ENCODE data around the gene SF3A1.
A peak's percentile ranks its signal among the peaks of the same experiment; 100 is the strongest.

The SF3A1 gene

DNA sequence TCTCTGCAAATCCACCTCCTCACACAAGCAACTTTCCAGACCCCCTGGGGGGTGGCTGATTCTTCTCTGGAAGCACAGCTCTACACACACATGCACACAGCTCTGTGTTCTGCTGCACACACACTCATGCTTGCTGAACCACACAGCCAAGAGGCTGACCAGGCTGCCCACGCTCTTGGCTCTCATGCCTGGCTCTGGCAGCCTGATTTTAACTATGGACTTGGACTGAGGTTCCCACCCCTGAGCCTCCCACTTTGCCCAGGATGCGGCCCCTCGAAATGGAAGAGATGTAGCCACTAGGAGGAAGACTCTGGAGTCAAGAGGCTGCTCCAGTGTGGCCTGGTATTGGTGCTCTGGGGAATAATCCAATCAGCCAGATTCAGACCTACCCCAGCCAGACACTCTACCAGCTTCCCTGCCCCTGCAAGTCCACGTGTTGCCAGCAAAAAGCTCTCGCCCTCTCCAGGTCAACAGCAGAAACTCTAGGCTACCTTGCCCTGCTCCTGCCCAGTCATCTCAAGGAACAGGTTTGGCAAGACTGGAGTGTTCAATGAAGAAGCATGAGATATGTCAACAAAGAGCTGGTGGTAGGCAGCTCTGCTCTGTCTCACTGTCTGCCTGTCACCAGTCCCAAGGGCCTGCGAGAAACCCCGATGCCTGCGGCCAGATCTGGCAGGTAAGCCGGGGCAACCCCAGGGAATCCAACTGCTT lies 58.5 kb downstream of the SF3A1 start:
- H3K4me1 Mint-ChIP-seq (ENCODE audit: low read depth): peaks cover 80% of the 10 kb centered on the region
- no peaks in the 10 kb centered on the region for H3K36me3 Mint-ChIP-seq
- no peaks in the 10 kb centered on the region for H3K27me3 Mint-ChIP-seq
- H3K9me3 Mint-ChIP-seq (ENCODE audit: low read depth): no peaks in the 10 kb centered on the region
- peak overlapping the region; percentile 87 for H3K27ac Mint-ChIP-seq
- H3K4me3 Mint-ChIP-seq: peak overlapping the region; percentile 23

- H3K36me3 Mint-ChIP-seq: no peaks in the 10 kb centered on the region
- peaks cover 74% of the 10 kb centered on the region for H3K4me1 Mint-ChIP-seq (ENCODE audit: low read depth)
- peak overlapping the region; percentile 40 for H3K4me3 Mint-ChIP-seq
- peak overlapping the region; percentile 87 for H3K27ac Mint-ChIP-seq
- H3K9me3 Mint-ChIP-seq (ENCODE audit: low read depth): no peaks in the 10 kb centered on the region
- no peaks in the 10 kb centered on the region for H3K27me3 Mint-ChIP-seq
Observed at GRCh38 chr22:30297276-30297990, 59.3 kb downstream of the SF3A1 start.

- peak overlapping the region; percentile 87 for H3K27ac Mint-ChIP-seq
- peaks cover 68% of the 10 kb centered on the region for H3K4me1 Mint-ChIP-seq (ENCODE audit: low read depth)
- no peaks in the 10 kb centered on the region for H3K27me3 Mint-ChIP-seq
- H3K4me3 Mint-ChIP-seq: peak overlapping the region; percentile 62
- no peaks in the 10 kb centered on the region for H3K9me3 Mint-ChIP-seq (ENCODE audit: low read depth)
- H3K36me3 Mint-ChIP-seq: no peaks in the 10 kb centered on the region
Observed at GRCh38 chr22:30296833-30297232, 59.9 kb downstream of the SF3A1 start.

GRCh38 chr22:30296324-30296723 lies 60.4 kb downstream of the SF3A1 start:
- Mint-ChIP-seq H3K4me3 (peak overlapping the region; percentile 62), H3K36me3 (no peaks in the 10 kb centered on the region), H3K27me3 (no peaks in the 10 kb centered on the region), H3K27ac (peak overlapping the region; percentile 87), H3K9me3 (ENCODE audit: low read depth) (no peaks in the 10 kb centered on the region), H3K4me1 (ENCODE audit: low read depth) (peaks cover 63% of the 10 kb centered on the region)

DNA sequence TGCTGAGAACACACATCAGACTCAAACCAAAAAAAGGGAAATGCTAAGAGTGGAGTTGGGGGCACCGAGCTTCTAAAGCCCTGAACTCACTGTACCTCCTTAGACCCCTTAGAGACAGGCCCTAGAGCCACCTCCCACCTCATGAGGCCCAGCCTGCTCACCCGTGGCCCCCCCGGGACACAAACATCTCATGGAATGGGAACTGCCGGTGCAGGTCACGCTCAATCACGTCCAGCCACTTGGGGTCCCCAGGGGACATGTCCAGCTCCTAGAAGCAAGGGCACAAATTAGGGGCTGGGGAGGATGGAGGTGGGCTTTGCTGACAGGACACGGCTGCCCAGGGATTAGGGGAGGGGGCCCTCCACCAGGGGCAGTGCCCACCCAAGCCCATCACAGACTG lies 61.1 kb downstream of the SF3A1 start:
- peak overlapping the region; percentile 87 for H3K27ac Mint-ChIP-seq
- H3K4me1 Mint-ChIP-seq (ENCODE audit: low read depth): peaks cover 57% of the 10 kb centered on the region
- no peaks in the 10 kb centered on the region for H3K9me3 Mint-ChIP-seq (ENCODE audit: low read depth)
- no peaks in the 10 kb centered on the region for H3K27me3 Mint-ChIP-seq
- H3K36me3 Mint-ChIP-seq: no peaks in the 10 kb centered on the region
- no peak overlapping the region for H3K4me3 Mint-ChIP-seq

GRCh38 chr22:30294830-30295229 lies 61.9 kb downstream of the SF3A1 start:
- Mint-ChIP-seq H3K27ac (peak overlapping the region; percentile 28), H3K27me3 (no peaks in the 10 kb centered on the region), H3K9me3 (ENCODE audit: low read depth) (no peaks in the 10 kb centered on the region), H3K36me3 (no peaks in the 10 kb centered on the region), H3K4me1 (ENCODE audit: low read depth) (peaks cover 60% of the 10 kb centered on the region), H3K4me3 (no peak overlapping the region)

- Mint-ChIP-seq H3K9me3 (ENCODE audit: low read depth) (no peaks in the 10 kb centered on the region), H3K4me3 (no peak overlapping the region), H3K4me1 (ENCODE audit: low read depth) (peaks cover 58% of the 10 kb centered on the region), H3K36me3 (no peaks in the 10 kb centered on the region), H3K27me3 (no peaks in the 10 kb centered on the region), H3K27ac (peak overlapping the region; percentile 34)
Observed at GRCh38 chr22:30294066-30294465, 62.6 kb downstream of the SF3A1 start.

GRCh38 chr22:30293026-30293425 lies 63.7 kb downstream of the SF3A1 start:
- H3K27ac Mint-ChIP-seq: no peak overlapping the region
- H3K36me3 Mint-ChIP-seq: no peaks in the 10 kb centered on the region
- no peaks in the 10 kb centered on the region for H3K9me3 Mint-ChIP-seq (ENCODE audit: low read depth)
- peaks cover 53% of the 10 kb centered on the region for H3K4me1 Mint-ChIP-seq (ENCODE audit: low read depth)
- no peak overlapping the region for H3K4me3 Mint-ChIP-seq
- no peaks in the 10 kb centered on the region for H3K27me3 Mint-ChIP-seq

GRCh38 chr22:30292069-30292970 lies 64.4 kb downstream of the SF3A1 start:
- Mint-ChIP-seq H3K9me3 (ENCODE audit: low read depth) (no peaks in the 10 kb centered on the region), H3K27ac (no peak overlapping the region), H3K4me3 (no peak overlapping the region), H3K36me3 (no peaks in the 10 kb centered on the region), H3K4me1 (ENCODE audit: low read depth) (peaks cover 49% of the 10 kb centered on the region), H3K27me3 (no peaks in the 10 kb centered on the region)

GRCh38 chr22:30291058-30291892 lies 65.4 kb downstream of the SF3A1 start:
- no peaks in the 10 kb centered on the region for H3K27me3 Mint-ChIP-seq
- H3K4me1 Mint-ChIP-seq (ENCODE audit: low read depth): peaks cover 42% of the 10 kb centered on the region
- H3K27ac Mint-ChIP-seq: peak overlapping the region; percentile 75
- no peak overlapping the region for H3K4me3 Mint-ChIP-seq
- H3K36me3 Mint-ChIP-seq: no peaks in the 10 kb centered on the region
- H3K9me3 Mint-ChIP-seq (ENCODE audit: low read depth): no peaks in the 10 kb centered on the region

- Mint-ChIP-seq H3K4me1 (ENCODE audit: low read depth) (peaks cover 35% of the 10 kb centered on the region), H3K4me3 (peak overlapping the region; percentile 88), H3K9me3 (ENCODE audit: low read depth) (no peaks in the 10 kb centered on the region), H3K27ac (no peak overlapping the region), H3K36me3 (no peaks in the 10 kb centered on the region), H3K27me3 (no peaks in the 10 kb centered on the region)
Observed at GRCh38 chr22:30290342-30291057, 66.2 kb downstream of the SF3A1 start.

- peak overlapping the region; percentile 88 for H3K4me3 Mint-ChIP-seq
- H3K4me1 Mint-ChIP-seq (ENCODE audit: low read depth): peaks cover 31% of the 10 kb centered on the region
- H3K27me3 Mint-ChIP-seq: no peaks in the 10 kb centered on the region
- no peaks in the 10 kb centered on the region for H3K9me3 Mint-ChIP-seq (ENCODE audit: low read depth)
- no peak overlapping the region for H3K27ac Mint-ChIP-seq
- no peaks in the 10 kb centered on the region for H3K36me3 Mint-ChIP-seq
Observed at GRCh38 chr22:30289980-30290313, 66.7 kb downstream of the SF3A1 start.

- Mint-ChIP-seq H3K4me1 (ENCODE audit: low read depth) (peaks cover 28% of the 10 kb centered on the region), H3K9me3 (ENCODE audit: low read depth) (no peaks in the 10 kb centered on the region), H3K4me3 (peak within 1 kb of the TSS; percentile 88), H3K27me3 (no peaks in the 10 kb centered on the region), H3K27ac (peak within 1 kb of the TSS; percentile 29), H3K36me3 (no peaks in the 10 kb centered on the region)
Observed at GRCh38 chr22:30289141-30289979, 67.3 kb downstream of the SF3A1 start, which contains the start of gene CASTOR1. TSS of gene CASTOR1 (minus strand) at chr22:30289505. CDS start at chr22:30289497, 8 bp downstream.

Data from activated naive CD8-positive, alpha-beta T cell (primary cell).